HepG2 (cell line): Measurements from ENCODE around the gene BICDL1. TPM values are rescaled to one million over a fixed set of nuclear protein-coding genes. Genes with fewer than 3 reads are reported as not detected.

ENCODE experiments used
- ATAC-seq: fragments of 200-7000 bp; cut with Tn5 transposase; 3 replicates; pipeline ENCODE4 v1.9.1; 2020; ENCODE audit warnings: mild to moderate bottlenecking, moderate library complexity
- BruUV-seq: library from RNA; stranded (reverse); fragments of 400-500 nt; replicated peaks from 2 replicates; lab custom pipeline; 2021; lab: Mats Ljungman, UMichigan
- CTCF ChIA-PET: fragments of 300-600 bp; formaldehyde crosslinking; extraction: SDS; loops from one replicate; lab custom pipeline; 2021; ENCODE audit warnings: low total read pairs, inconsistent platforms, low intra/inter-chr PET ratio; lab: Yijun Ruan, JAX
- POLR2A ChIA-PET: fragments of 350-600 bp; sonication (Branson Sonifier 250); formaldehyde crosslinking; loops from one replicate; lab custom pipeline; 2020; ENCODE audit warnings: antibody characterized with exemption, inconsistent platforms; lab: Yijun Ruan, JAX
- DNase-seq: peaks from one replicate; pipeline ENCODE4 v3.0.0-alpha.2; 2015; ENCODE audit warnings: low spot score
- FAIRE-seq: peaks from 3 replicates; lab custom pipeline; 2011; peaks lifted over from hg19 to GRCh38; lab: Jason Lieb, UNC
- H2AFZ ChIP-seq: one replicate; pipeline ENCODE4 v1.6.1; 2011; ENCODE audit warnings: low read length, inconsistent platforms
- H3K27ac ChIP-seq: fragments of 300-600 bp; 3 replicates; pipeline ENCODE4 v1.8.0; 2011; ENCODE audit warnings: mixed run types, mild to moderate bottlenecking, mixed read lengths, low read length, inconsistent platforms; ENCODE audit not compliant: insufficient read depth; ENCODE audit errors: extremely low read length
- H3K27me3 ChIP-seq, 2 experiments: fragments of 200-600 bp in 1 of 2; 2 replicates in 1 of 2; 3 replicates in 1 of 2; pipeline versions ENCODE4 v1.6.0 to v1.8.0; 2011; ENCODE audit warnings: low read length in 2 of 2, mild to moderate bottlenecking in 2 of 2, moderate library complexity in 2 of 2, inconsistent platforms in 1 of 2; ENCODE audit not compliant: insufficient read depth in 2 of 2, control insufficient read depth in 1 of 2
- H3K36me3 ChIP-seq, 2 experiments: fragments of 200-600 bp in 1 of 2; replicated peaks in 1 of 2; 2 replicates in 1 of 2; 3 replicates in 1 of 2; pipeline versions ENCODE4 v1.5.1 to v1.8.0; 2011; ENCODE audit warnings: low read length in 2 of 2, inconsistent platforms in 1 of 2; ENCODE audit not compliant: insufficient read depth in 2 of 2, control insufficient read depth in 1 of 2
- H3K4me1 ChIP-seq: 2 replicates; pipeline ENCODE4 v1.5.1; 2012; ENCODE audit warnings: low read length, inconsistent platforms; ENCODE audit not compliant: insufficient read depth
- H3K4me2 ChIP-seq: 2 replicates; pipeline ENCODE4 v1.6.0; 2011; ENCODE audit warnings: low read depth, low read length, inconsistent platforms
- H3K4me3 ChIP-seq, 3 experiments: fragments of 200-600 bp in 1 of 3; sonication (generic), shearing (Covaris generic) in 1 of 3; replicated peaks in 1 of 3; 2 replicates each; pipeline ENCODE4 v1.5.1; 2011 to 2016; ENCODE audit warnings: low read length in 3 of 3, inconsistent platforms in 2 of 3, low read depth in 2 of 3, mild to moderate bottlenecking in 2 of 3, control low read depth in 1 of 3, mixed read lengths in 1 of 3; ENCODE audit not compliant: insufficient read depth in 1 of 3
- H3K79me2 ChIP-seq: one replicate; pipeline ENCODE4 v1.6.1; 2011; ENCODE audit warnings: low read length, inconsistent platforms; ENCODE audit not compliant: insufficient read depth
- H3K9ac ChIP-seq: 2 replicates; pipeline ENCODE4 v1.6.0; 2011; ENCODE audit warnings: mild to moderate bottlenecking, low read depth, low read length, inconsistent platforms; ENCODE audit not compliant: insufficient read depth
- H3K9me3 ChIP-seq: 2 replicates; pipeline ENCODE4 v1.5.1; 2012; ENCODE audit warnings: mild to moderate bottlenecking, low read length
- H4K20me1 ChIP-seq: 2 replicates; pipeline ENCODE4 v1.6.0; 2011; ENCODE audit warnings: inconsistent platforms, mild to moderate bottlenecking, low read length, moderate library complexity; ENCODE audit not compliant: insufficient read depth
- FOXA1 ChIP-seq, 2 experiments: fragments of 450-650 bp in 1 of 2; sonication (generic) in 1 of 2; formaldehyde crosslinking in 1 of 2; IDR thresholded peaks; 2 replicates each; pipeline versions ENCODE4 v1.4.0 to v1.6.1; 2016 to 2020; ENCODE audit warnings: missing genetic modification reagents in 1 of 2
- KLF6 ChIP-seq: IDR thresholded peaks from 2 replicates; pipeline ENCODE4 v1.8.0; 2016; ENCODE audit warnings: missing biosample characterization, missing genetic modification reagents
- POLR2AphosphoS5 ChIP-seq: IDR thresholded peaks from 2 replicates; pipeline ENCODE4 v1.6.1; 2012; ENCODE audit warnings: low read depth, low read length
- TOE1 ChIP-seq: sonication (generic); formaldehyde crosslinking; IDR thresholded peaks from 2 replicates; pipeline ENCODE4 v1.4.0; 2020; ENCODE audit warnings: mild to moderate bottlenecking, missing genetic modification reagents
- ZNF484 ChIP-seq: sonication (generic); formaldehyde crosslinking; IDR thresholded peaks from 2 replicates; pipeline ENCODE4 v1.5.1; 2020; ENCODE audit warnings: mild to moderate bottlenecking, low read depth, missing genetic modification reagents, borderline replicate concordance
- WGBS: methylation state at CpG from one replicate; pipeline ENCODE4 v1.1.6; 2017; ENCODE audit warnings: low lambda C conversion rate; 5-methylcytosine and 5-hydroxymethylcytosine counted together
- in situ Hi-C: cut with HindIII; loops from 2 replicates; pipeline ENCODE4 v1.10.0; 2017; ENCODE audit warnings: low pct_unique_long_range_greater_than_20kb; ENCODE audit not compliant: extremely low pct_ligation_motif_present
- intact Hi-C: fragments of 100-400 bp; cut with micrococcal nuclease; formaldehyde crosslinking; loops from one replicate; pipeline ENCODE4 v1.10.0; 2022; ENCODE audit not compliant: unreplicated experiment
- polyA plus RNA-seq, 8 experiments: library from polyadenylated mRNA; depleted of rRNA in 3 of 8; stranded (reverse) in 7 of 8; unstranded in 1 of 8; fragments of >200 nt; fragmentation: Illumina TruSeq in 4 of 8; extraction: Trizol in 4 of 8; gene quantifications; 2 replicates each; pipeline versions ENCODE4 v1.2.1 to v1.2.3, GENCODE V29; 2011 to 2016; ENCODE audit warnings: low read depth in 4 of 8, missing spikeins in 1 of 8, mixed read lengths in 1 of 8; ENCODE audit not compliant: insufficient read depth in 1 of 8
- total RNA-seq, 5 experiments: library from RNA; depleted of rRNA; stranded (reverse); fragments of >200 nt; fragmentation: Illumina TruSeq; extraction: Trizol; gene quantifications; 2 replicates each; pipeline ENCODE4 v1.2.3, GENCODE V29; 2016; ENCODE audit warnings: low read depth in 1 of 5
- TF ChIP-seq, protein P1 (sequence below): IDR thresholded peaks from 2 replicates; pipeline ENCODE4 v1.6.1; 2016
- TF ChIP-seq, protein P2 (sequence below): sonication (generic); formaldehyde crosslinking; IDR thresholded peaks from 2 replicates; pipeline ENCODE4 v1.4.0; 2020; ENCODE audit warnings: mild to moderate bottlenecking, missing genetic modification reagents

The BICDL1 gene
- total and polyA plus RNA-seq, 2 of the 13 experiments (the other 11 are each of a cell fraction or from before 2014, with no cell fraction given): 3.6 to 9.7 TPM

DNA sequence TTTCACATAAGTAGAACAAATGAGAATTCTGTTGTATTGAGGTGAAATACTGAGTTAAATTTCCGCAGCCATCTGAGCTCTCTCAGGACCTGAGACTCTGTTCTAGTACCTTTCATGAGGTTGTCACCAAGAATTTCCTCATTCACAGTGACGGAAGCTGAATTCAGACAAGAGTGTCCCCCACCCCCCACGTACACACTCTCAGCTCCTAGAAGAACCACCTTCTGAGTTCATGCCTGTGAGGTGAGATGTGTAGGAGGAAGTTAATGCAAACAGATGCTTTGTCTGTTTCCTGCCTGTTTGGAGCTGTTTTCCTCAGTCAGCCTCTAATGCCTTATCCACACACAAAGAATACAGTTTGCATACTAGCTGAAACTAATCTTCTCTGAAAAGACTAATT, 18.2 kb downstream of the BICDL1 start (continued):
- TF ChIP-seq, protein P1, sequence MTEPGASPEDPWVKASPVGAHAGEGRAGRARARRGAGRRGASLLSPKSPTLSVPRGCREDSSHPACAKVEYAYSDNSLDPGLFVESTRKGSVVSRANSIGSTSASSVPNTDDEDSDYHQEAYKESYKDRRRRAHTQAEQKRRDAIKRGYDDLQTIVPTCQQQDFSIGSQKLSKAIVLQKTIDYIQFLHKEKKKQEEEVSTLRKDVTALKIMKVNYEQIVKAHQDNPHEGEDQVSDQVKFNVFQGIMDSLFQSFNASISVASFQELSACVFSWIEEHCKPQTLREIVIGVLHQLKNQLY (CRISPR knock-in tag): no peak
- no peak for TF ChIP-seq TOE1

DNA sequence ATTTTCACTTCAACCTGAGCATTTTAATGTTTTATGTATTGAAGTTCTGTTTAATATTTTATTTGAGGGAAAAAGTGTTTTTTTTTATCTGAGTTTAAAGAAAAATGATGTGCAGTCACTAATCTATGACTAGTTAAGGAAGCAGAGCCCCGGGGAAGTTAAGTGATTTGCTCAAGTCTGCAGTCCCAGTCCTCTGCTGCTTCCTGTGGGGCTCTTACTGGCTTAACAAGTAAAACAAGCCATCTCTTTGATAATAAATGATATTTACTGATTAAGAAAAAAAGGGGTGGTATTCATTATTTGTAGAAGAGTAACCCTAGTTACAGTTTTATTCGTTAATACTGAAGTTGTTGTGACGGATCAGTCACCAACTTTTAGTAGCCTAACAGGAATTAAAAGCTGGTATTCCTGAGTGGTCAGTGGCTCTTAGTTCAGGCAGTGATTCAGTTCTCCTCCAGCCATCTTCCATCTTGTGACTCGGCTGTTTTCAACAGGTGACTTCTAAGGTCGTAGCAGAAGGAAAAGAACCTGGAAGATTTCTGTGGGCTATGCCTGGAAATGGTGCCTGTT, 21.7 kb downstream of the BICDL1 start:
- ChIA-PET POLR2A (no interaction called here), CTCF (no interaction called here)
- in situ Hi-C loops (no loop called here), intact Hi-C loops (no loop called here)
- no peak for TF ChIP-seq FOXA1 (IDR thresholded peaks at IDR 0.05)
- TF ChIP-seq FOXA1 (CRISPR knock-in tag; IDR thresholded peaks at IDR 0.05): no peak
- TF ChIP-seq, protein P2, sequence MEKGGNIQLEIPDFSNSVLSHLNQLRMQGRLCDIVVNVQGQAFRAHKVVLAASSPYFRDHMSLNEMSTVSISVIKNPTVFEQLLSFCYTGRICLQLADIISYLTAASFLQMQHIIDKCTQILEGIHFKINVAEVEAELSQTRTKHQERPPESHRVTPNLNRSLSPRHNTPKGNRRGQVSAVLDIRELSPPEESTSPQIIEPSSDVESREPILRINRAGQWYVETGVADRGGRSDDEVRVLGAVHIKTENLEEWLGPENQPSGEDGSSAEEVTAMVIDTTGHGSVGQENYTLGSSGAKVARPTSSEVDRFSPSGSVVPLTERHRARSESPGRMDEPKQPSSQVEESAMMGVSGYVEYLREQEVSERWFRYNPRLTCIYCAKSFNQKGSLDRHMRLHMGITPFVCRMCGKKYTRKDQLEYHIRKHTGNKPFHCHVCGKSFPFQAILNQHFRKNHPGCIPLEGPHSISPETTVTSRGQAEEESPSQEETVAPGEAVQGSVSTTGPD (CRISPR knock-in tag): no peak
- no peak for TF ChIP-seq KLF6
- TF ChIP-seq POLR2AphosphoS5: no peak
- no peak for TF ChIP-seq ZNF484
- WGBS: 83% methylated on average over 5 of the region's 5 CpGs
- no peak overlapping the region for H3K27ac ChIP-seq
- H2AFZ ChIP-seq: no peak overlapping the region
- no TSS peak for BruUV-seq
- H4K20me1 ChIP-seq: no peaks in the 10 kb centered on the region
- no peak for FAIRE-seq
- DNase-seq: no peak
- H3K4me3 ChIP-seq: no peak overlapping the region
- no peak overlapping the region for H3K4me2 ChIP-seq
- H3K4me1 ChIP-seq: peaks cover 41% of the 10 kb centered on the region
- H3K27me3 ChIP-seq: no peaks in the 10 kb centered on the region
- no peak for ATAC-seq
- no peaks in the 10 kb centered on the region for H3K79me2 ChIP-seq
- H3K36me3 ChIP-seq: no peaks in the 10 kb centered on the region
- no peaks in the 10 kb centered on the region for H3K9me3 ChIP-seq
- no peak overlapping the region for H3K9ac ChIP-seq
